Measurements from ENCODE around the gene TLL2. TPM values are rescaled to one million over a fixed set of nuclear protein-coding genes. Genes with fewer than 3 reads are reported as not detected.

Gene TLL2
- total RNA-seq, 2 donors from 2014 or later, result 0.28 to 0.32 TPM

- Histone ChIP-seq H3K4me3 (no peak overlapping the region), H3K27me3 (replicated peaks; ENCODE audit: insufficient read depth) (no peaks in the 10 kb centered on the region), H3K36me3 (no peaks in the 10 kb centered on the region), H3K9me3 (no peaks in the 10 kb centered on the region), H3K27ac (no peak overlapping the region), H3K4me1 (replicated peaks) (no peaks in the 10 kb centered on the region)
- DNase-seq (ENCODE audit: low spot score), result no peak
- TF ChIP-seq POLR2A (IDR thresholded peaks at IDR 0.05) (no peak), CTCF (IDR thresholded peaks at IDR 0.05) (no peak), POLR2AphosphoS5 (IDR thresholded peaks at IDR 0.05) (no peak)
- 84% methylated on average over 1 of the region's 1 CpG for WGBS
- intact Hi-C loops (cut with DNase I), result no loop called here
These were observed 3.6 kb upstream of the TLL2 start for GRCh38 chr10:96517284-96517683.

DNA sequence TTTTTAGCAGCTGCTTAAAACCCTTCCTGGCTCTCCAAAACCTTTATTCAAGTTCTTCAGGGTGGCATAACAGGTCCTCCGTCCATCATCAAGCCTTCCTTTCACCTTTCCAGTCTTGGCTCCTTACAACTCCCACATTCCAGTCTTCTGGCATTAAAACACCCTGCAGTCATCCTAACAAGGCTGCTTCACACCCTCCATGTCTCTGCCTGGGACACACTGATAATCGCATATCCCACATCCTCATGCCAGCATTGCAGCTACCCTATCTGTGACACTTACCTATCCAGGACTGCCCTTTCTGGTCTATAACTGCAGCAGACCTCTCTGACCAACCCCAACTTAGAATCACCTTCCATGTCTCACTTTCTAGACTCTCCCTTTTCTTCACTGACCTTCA lies 2.6 kb upstream of the TLL2 start:
- Histone ChIP-seq H3K27me3 (replicated peaks; ENCODE audit: insufficient read depth) (no peaks in the 10 kb centered on the region), H3K4me1 (replicated peaks) (no peaks in the 10 kb centered on the region), H3K27ac (no peak overlapping the region), H3K9me3 (no peaks in the 10 kb centered on the region), H3K4me3 (no peak overlapping the region), H3K36me3 (no peaks in the 10 kb centered on the region)
- WGBS, result 87% methylated on average over 2 of the region's 2 CpGs
- intact Hi-C loops (cut with DNase I), result no loop called here
- TF ChIP-seq POLR2AphosphoS5 (IDR thresholded peaks at IDR 0.05) (no peak), CTCF (IDR thresholded peaks at IDR 0.05) (no peak), POLR2A (IDR thresholded peaks at IDR 0.05) (no peak)
- no peak for DNase-seq (ENCODE audit: low spot score)

DNA sequence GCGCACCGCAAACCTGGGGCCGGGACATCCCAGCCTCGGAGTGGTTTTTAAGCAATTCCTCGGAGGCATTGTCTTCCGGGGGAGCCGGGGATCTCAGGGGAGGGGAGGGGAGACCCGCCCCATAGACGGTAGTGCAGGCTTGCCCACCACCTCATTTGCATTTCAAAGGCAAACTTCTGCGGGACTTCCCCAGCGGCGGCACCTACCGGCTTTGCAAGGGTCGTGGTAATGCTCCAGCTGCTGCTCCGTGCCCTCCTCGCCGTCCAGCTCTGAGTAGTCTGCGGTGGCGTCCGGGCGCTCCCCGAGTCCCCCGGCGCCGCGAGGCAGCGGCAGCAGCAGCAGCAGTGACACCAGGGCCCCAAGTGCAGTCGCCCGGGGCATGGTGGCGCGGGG lies 425 bp downstream of the TLL2 start:
- Histone ChIP-seq H3K9me3 (no peaks in the 10 kb centered on the region), H3K27me3 (replicated peaks; ENCODE audit: insufficient read depth) (no peaks in the 10 kb centered on the region), H3K27ac (peak overlapping the region in 1 of 2 donors; percentile 18), H3K36me3 (no peaks in the 10 kb centered on the region), H3K4me1 (replicated peaks) (no peaks in the 10 kb centered on the region), H3K4me3 (peak overlapping the region; percentile 29 to 49)
- no peak for DNase-seq (ENCODE audit: low spot score)
- no peak for TF ChIP-seq CTCF (IDR thresholded peaks at IDR 0.05)
- no peak for TF ChIP-seq POLR2A (IDR thresholded peaks at IDR 0.05)
- TF ChIP-seq POLR2AphosphoS5 (IDR thresholded peaks at IDR 0.05), result no peak
- WGBS, result 1% methylated on average over 30 of the region's 31 CpGs
- intact Hi-C loops (cut with DNase I), result loop anchor here (5.0 kb wide), 2 partner anchors 116 to 136 kb away; no protein-coding TSS in a partner anchor

DNA sequence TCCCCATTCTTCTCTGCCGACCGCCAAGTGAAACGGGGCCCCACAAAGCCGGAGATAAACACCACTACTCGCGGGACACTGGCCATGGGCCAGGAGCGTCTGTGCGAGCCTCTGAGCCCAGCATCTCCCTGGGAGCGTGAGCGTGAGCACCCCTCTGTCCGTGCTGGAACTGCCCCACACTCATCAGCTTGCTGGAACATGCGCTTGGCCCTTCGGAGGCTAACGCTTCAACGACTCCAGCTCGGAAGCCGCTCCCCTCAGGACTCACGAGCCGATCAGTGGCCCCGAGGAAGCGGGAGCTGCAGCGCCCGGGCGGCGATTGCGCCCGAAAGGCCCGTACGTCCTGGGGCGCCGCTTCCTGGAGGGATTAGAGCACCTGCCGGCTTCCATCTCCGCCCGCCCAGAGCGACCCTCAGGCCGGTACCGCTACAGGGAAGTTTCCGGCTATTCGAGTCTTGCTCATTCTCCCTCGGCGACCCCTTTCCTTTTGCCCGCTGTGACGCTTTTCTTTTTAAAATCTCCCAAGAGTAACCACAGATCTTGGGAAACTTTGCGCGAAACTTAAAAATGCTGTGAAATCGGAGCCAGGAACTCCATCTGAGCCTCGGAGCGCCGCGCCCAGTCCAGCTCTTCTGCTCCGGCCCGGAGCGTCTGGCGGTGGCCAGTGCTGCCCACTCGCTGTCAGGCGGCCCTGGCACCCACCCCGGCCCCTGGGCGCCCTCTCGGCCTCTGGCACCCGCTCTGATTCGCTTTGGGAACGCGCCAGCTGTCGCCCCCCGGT lies 1.0 kb downstream of the TLL2 start:
- DNase-seq (ENCODE audit: low spot score), result no peak
- TF ChIP-seq CTCF (IDR thresholded peaks at IDR 0.05), result no peak
- peak overlapping the region; percentile 29 to 49 for H3K4me3 ChIP-seq
- no peaks in the 10 kb centered on the region for H3K27me3 ChIP-seq (replicated peaks; ENCODE audit: insufficient read depth)
- intact Hi-C loops (cut with DNase I), result loop anchor here (5.0 kb wide), 2 partner anchors 115 to 135 kb away; no protein-coding TSS in a partner anchor
- WGBS, result 4% methylated on average over 65 of the region's 65 CpGs
- no peaks in the 10 kb centered on the region for H3K9me3 ChIP-seq
- no peaks in the 10 kb centered on the region for H3K36me3 ChIP-seq
- H3K27ac ChIP-seq, result no peak overlapping the region
- no peaks in the 10 kb centered on the region for H3K4me1 ChIP-seq (replicated peaks)
